Upper lobe of left lung (tissue), 6 donors: Measurements from ENCODE around the gene PCNX2. TPM values are rescaled to one million over a fixed set of nuclear protein-coding genes. Genes with fewer than 3 reads are reported as not detected.

Source experiments
- ATAC-seq, 2 donors: fragments of 200-7000 bp; cut with Tn5 transposase; one replicate each; pipeline ENCODE4 v1.9.1; 2022; ENCODE audit warnings: mild to moderate bottlenecking in 2 of 2, moderate library complexity in 2 of 2; ENCODE audit not compliant: low FRiP score in 2 of 2
- DNase-seq, 2 donors: peaks; one replicate each; pipeline ENCODE4 v3.0.0-alpha.2; 2019 to 2020
- H3K27ac ChIP-seq, 4 donors: fragments of 200-600 bp; sonication (generic); one replicate each; pipeline ENCODE4 v1.5.1; 2016 to 2019
- H3K27me3 ChIP-seq, 4 donors: fragments of 200-600 bp; sonication (generic); one replicate each; pipeline ENCODE4 v1.5.1; 2017 to 2019
- H3K36me3 ChIP-seq, 4 donors: fragments of 200-600 bp; sonication (generic); one replicate each; pipeline ENCODE4 v1.5.1; 2016 to 2019
- H3K4me1 ChIP-seq, 4 donors: fragments of 200-600 bp; sonication (generic); one replicate each; pipeline ENCODE4 v1.5.1; 2018 to 2019
- H3K4me3 ChIP-seq, 4 donors: fragments of 200-600 bp; sonication (generic); one replicate each; pipeline ENCODE4 v1.5.1; 2017 to 2019; ENCODE audit warnings: mild to moderate bottlenecking in 2 of 4, moderate library complexity in 1 of 4
- H3K9me3 ChIP-seq, 4 donors: fragments of 200-600 bp; sonication (generic); one replicate each; pipeline ENCODE4 v1.5.1; 2018 to 2019
- CTCF ChIP-seq, 6 experiments: fragments of 450-650 bp in 4 of 6; fragments of 200-600 bp in 2 of 6; sonication (generic) in 2 of 6; IDR thresholded peaks; one replicate each; pipeline ENCODE4 v1.5.1; 2016 to 2019; ENCODE audit warnings: antibody characterized with exemption in 6 of 6
- EP300 ChIP-seq, 4 donors: sonication (generic); formaldehyde crosslinking; IDR thresholded peaks; one replicate each; pipeline ENCODE4 v1.5.1; 2017; ENCODE audit warnings: antibody characterized with exemption in 4 of 4, control low read depth in 2 of 4
- POLR2A ChIP-seq, 4 donors: fragments of 450-650 bp; IDR thresholded peaks; one replicate each; pipeline ENCODE4 v1.5.1; 2016 to 2017; ENCODE audit warnings: antibody characterized with exemption in 4 of 4, mild to moderate bottlenecking in 2 of 4
- POLR2AphosphoS5 ChIP-seq, 2 donors: sonication (generic); formaldehyde crosslinking; IDR thresholded peaks; one replicate each; pipeline ENCODE4 v1.5.1; 2017; ENCODE audit warnings: antibody characterized with exemption in 2 of 2
- WGBS, 2 donors: methylation state at CpG; one replicate each; pipeline ENCODE4 v1.1.5; 2017 to 2018; 5-methylcytosine and 5-hydroxymethylcytosine counted together
- total RNA-seq, 6 donors: library from RNA; depleted of rRNA in 4 of 6; stranded (reverse); fragments of >200 nt in 4 of 6; gene quantifications; one replicate each; pipeline versions ENCODE4 v1.1.0 to v1.2.1, GENCODE V29; 2016 to 2021
- donor health status: DM: no; HTN: no; CAD: no; lungs with moderate emphysema.
- donor health status: DM: no; HTN: yes; CAD: no; lungs with severe emphysema.

PCNX2 gene
- total RNA-seq, 6 donors from 2014 or later, result 8.2 to 27.2 (median 14.5) TPM

GRCh38 chr1:232992227-232992626 lies 303.3 kb downstream of the PCNX2 start:
- Histone ChIP-seq H3K4me1 (no peaks in the 10 kb centered on the region), H3K27me3 (no peaks in the 10 kb centered on the region), H3K27ac (no peak overlapping the region), H3K36me3 (no peaks in the 10 kb centered on the region), H3K4me3 (no peak overlapping the region), H3K9me3 (peaks cover 0 to 11% (median 6%) of the 10 kb centered on the region in 4 donors)
- TF ChIP-seq CTCF (IDR thresholded peaks at IDR 0.05) (no peak), POLR2A (IDR thresholded peaks at IDR 0.05) (no peak), EP300 (IDR thresholded peaks at IDR 0.05) (no peak), POLR2AphosphoS5 (IDR thresholded peaks at IDR 0.05) (no peak)
- WGBS, 2 donors, result 91 to 100% methylated on average over 1 to 3 of the region's 3 CpGs
- no peak for DNase-seq
- no peak for ATAC-seq

DNA sequence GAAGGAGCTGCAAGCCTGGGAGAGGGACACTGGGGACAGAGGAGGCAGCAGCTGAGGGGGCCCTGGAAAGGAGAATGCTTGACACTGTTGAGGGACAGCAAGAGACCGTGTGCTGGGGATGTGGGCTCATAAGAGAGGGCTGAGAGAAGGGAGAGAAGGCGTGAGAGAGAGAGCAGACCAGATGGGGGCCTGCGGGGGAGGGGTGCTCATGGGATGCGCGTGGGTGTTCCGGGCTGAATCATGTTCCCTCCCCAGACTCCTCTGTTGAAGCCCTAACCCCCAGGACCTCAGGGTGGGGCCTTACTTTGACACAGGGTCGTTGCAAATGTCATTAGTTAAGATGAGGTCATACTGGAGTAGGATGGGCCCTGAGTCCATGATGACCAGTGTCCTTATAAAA lies 304.3 kb downstream of the PCNX2 start:
- Histone ChIP-seq H3K4me3 (no peak overlapping the region), H3K9me3 (peaks cover 0 to 11% (median 6%) of the 10 kb centered on the region in 4 donors), H3K27me3 (no peaks in the 10 kb centered on the region), H3K36me3 (no peaks in the 10 kb centered on the region), H3K27ac (no peak overlapping the region), H3K4me1 (no peaks in the 10 kb centered on the region)
- ATAC-seq, result no peak
- no peak for TF ChIP-seq POLR2A (IDR thresholded peaks at IDR 0.05)
- no peak for TF ChIP-seq CTCF (IDR thresholded peaks at IDR 0.05)
- no peak for TF ChIP-seq EP300 (IDR thresholded peaks at IDR 0.05)
- TF ChIP-seq POLR2AphosphoS5 (IDR thresholded peaks at IDR 0.05), result no peak
- DNase-seq, result no peak
- WGBS, 2 donors, result 84 to 85% methylated on average over 7 of the region's 7 CpGs

DNA sequence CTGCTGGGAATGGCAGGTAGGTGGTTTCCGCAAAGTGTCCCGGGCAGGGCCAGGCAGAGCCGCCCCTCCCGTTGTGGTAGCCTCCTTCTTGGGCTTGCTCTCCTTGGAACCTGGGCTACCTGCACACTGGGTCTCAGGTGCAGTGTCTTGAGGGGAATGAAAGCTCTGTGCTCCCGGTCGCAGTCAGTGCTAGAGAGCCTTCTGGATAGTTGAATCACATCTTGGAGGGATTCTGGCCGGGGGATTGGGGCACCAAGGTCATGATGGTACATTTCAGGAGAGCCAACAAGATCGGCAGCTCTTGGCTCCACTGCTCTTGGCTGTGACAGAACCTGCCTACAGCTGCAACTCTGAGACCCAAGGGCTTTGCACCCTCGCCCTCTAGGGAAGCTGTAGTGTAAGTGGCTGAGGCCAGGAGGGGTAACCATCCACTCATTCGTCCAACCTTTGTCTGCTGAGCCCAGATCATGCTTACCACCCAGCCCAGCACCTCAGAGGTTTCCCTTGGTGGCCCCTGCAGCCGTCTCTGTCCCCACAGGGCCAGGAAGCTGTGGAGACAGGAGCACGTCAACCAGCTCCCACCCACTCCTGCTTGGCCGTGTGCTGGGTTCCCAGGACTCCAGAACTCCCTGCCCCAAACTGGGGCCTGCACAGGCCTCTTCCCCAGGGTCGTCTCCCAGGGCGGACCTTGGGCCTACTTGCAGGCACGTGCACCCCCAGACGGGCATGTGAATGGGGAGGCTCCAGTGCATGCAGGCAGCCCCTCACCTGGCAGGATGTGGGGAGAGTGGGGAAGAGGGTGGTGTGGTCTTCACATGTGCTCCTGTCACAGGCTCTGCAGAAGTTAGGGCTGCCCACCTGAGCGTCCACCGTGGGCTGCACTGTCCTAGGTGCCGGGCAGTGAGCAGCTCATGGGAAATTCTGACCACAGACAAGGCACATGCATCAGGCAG lies 305.1 kb downstream of the PCNX2 start:
- TF ChIP-seq POLR2A (IDR thresholded peaks at IDR 0.05) (no peak), CTCF (IDR thresholded peaks at IDR 0.05) (no peak), POLR2AphosphoS5 (IDR thresholded peaks at IDR 0.05) (no peak), EP300 (IDR thresholded peaks at IDR 0.05) (no peak)
- ATAC-seq, result no peak
- no peak for DNase-seq
- Histone ChIP-seq H3K36me3 (no peaks in the 10 kb centered on the region), H3K4me1 (no peaks in the 10 kb centered on the region), H3K27me3 (no peaks in the 10 kb centered on the region), H3K27ac (no peak overlapping the region), H3K4me3 (no peak overlapping the region), H3K9me3 (peaks cover 0 to 11% (median 6%) of the 10 kb centered on the region in 4 donors)
- 89 to 97% methylated on average over 10 to 17 of the region's 20 CpGs for WGBS, 2 donors

GRCh38 chr1:232988572-232989040 lies 306.9 kb downstream of the PCNX2 start:
- 73 to 81% methylated on average over 8 of the region's 8 CpGs for WGBS, 2 donors
- Histone ChIP-seq H3K27me3 (no peaks in the 10 kb centered on the region), H3K36me3 (no peaks in the 10 kb centered on the region), H3K4me3 (no peak overlapping the region), H3K9me3 (peaks cover 0 to 5% (median 2%) of the 10 kb centered on the region in 4 donors), H3K4me1 (no peaks in the 10 kb centered on the region), H3K27ac (no peak overlapping the region)
- ATAC-seq (no peak), DNase-seq (no peak)
- TF ChIP-seq POLR2AphosphoS5 (IDR thresholded peaks at IDR 0.05) (no peak), POLR2A (IDR thresholded peaks at IDR 0.05) (no peak), CTCF (IDR thresholded peaks at IDR 0.05) (no peak), EP300 (IDR thresholded peaks at IDR 0.05) (no peak)
